Measurements from ENCODE around the gene ST6GALNAC2.

- TF ChIP-seq, protein P1, sequence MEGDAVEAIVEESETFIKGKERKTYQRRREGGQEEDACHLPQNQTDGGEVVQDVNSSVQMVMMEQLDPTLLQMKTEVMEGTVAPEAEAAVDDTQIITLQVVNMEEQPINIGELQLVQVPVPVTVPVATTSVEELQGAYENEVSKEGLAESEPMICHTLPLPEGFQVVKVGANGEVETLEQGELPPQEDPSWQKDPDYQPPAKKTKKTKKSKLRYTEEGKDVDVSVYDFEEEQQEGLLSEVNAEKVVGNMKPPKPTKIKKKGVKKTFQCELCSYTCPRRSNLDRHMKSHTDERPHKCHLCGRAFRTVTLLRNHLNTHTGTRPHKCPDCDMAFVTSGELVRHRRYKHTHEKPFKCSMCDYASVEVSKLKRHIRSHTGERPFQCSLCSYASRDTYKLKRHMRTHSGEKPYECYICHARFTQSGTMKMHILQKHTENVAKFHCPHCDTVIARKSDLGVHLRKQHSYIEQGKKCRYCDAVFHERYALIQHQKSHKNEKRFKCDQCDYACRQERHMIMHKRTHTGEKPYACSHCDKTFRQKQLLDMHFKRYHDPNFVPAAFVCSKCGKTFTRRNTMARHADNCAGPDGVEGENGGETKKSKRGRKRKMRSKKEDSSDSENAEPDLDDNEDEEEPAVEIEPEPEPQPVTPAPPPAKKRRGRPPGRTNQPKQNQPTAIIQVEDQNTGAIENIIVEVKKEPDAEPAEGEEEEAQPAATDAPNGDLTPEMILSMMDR (conservative IDR thresholded peaks at IDR 0.05; ENCODE audit: low read length): no peak
- no peak for TF ChIP-seq EZH2phosphoT487 (IDR thresholded peaks at IDR 0.05; ENCODE audit: borderline replicate concordance)
Measured at GRCh38 chr17:76611758-76612157, 26.1 kb upstream of the ST6GALNAC2 start.

Data from Loucy (cell line).